T-helper 2 cell treated with Interferon-gamma antibody and Interleukin-4, amounts not matched to agents 5 μg/mL and 100 μg/mL, for 36 hours (primary cell): ENCODE measurements around the gene SIN3B.

Source experiments
- DNase-seq: peaks from one replicate; pipeline ENCODE4 v3.0.0; 2021; ENCODE audit warnings: low spot score
- H3K27ac Mint-ChIP-seq: one replicate; pipeline ENCODE4 v1.8.0; 2021; ENCODE audit warnings: mild to moderate bottlenecking, mixed read lengths
- H3K27me3 Mint-ChIP-seq: one replicate; pipeline ENCODE4 v1.8.0; 2021; ENCODE audit warnings: low read depth, mixed read lengths
- H3K36me3 Mint-ChIP-seq: one replicate; pipeline ENCODE4 v1.8.0; 2021; ENCODE audit warnings: low read depth, mixed read lengths
- H3K4me1 Mint-ChIP-seq: one replicate; pipeline ENCODE4 v1.8.0; 2021; ENCODE audit warnings: low read depth, mixed read lengths
- H3K4me3 Mint-ChIP-seq: one replicate; pipeline ENCODE4 v1.8.0; 2022; ENCODE audit warnings: mild to moderate bottlenecking, moderate library complexity, mixed read lengths
- H3K9me3 Mint-ChIP-seq: one replicate; pipeline ENCODE4 v1.8.0; 2021; ENCODE audit warnings: mixed read lengths

Gene SIN3B

DNA sequence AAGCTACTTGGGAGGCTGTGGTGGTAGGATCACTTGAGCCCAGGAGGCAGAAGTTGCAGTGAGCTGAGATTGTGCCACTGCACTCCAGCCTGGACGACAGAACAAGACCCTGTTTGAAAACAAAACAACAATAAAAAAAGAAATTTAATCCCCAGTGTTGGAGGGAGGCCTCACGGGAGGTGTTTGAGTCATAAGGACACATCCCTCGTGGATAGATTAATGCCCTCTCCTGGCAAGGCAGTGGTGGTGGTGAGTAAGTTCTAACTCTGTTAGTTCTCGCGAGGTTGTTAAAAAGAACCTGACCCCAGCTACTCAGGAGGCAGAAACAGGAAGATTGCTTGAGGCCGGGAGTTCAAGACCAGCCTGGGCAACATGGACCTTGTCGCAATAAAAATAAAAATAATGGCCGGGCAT is 27.6 kb upstream of the SIN3B start:
- Mint-ChIP-seq H3K4me1 (no peaks in the 10 kb centered on the region), H3K27ac (no peak overlapping the region), H3K27me3 (no peaks in the 10 kb centered on the region), H3K36me3 (no peaks in the 10 kb centered on the region), H3K9me3 (peaks cover 1% of the 10 kb centered on the region), H3K4me3 (no peak overlapping the region)
- no peak for DNase-seq

DNA sequence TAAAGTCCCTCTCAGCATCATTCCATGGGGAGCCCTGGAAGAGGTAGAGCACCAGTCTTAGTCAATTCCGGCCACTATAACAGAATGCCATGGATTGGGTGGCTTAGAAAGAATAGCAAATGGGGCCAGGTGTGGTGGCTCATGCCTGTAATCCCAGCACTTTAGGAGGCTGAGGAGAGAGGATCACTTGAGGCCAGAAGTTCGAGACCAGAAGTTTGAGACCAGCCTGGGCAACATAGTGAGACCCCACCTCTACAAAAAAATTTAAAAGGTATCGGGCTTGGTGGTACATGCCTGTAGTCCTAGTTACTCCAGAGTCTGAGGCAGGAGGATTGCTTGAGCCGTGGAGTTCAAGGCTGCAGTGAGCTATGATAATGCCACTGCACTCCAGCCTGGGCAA is 25.0 kb upstream of the SIN3B start:
- H3K27me3 Mint-ChIP-seq, result no peaks in the 10 kb centered on the region
- H3K4me3 Mint-ChIP-seq, result no peak overlapping the region
- H3K27ac Mint-ChIP-seq, result no peak overlapping the region
- no peaks in the 10 kb centered on the region for H3K4me1 Mint-ChIP-seq
- no peak for DNase-seq
- H3K9me3 Mint-ChIP-seq, result no peaks in the 10 kb centered on the region
- no peaks in the 10 kb centered on the region for H3K36me3 Mint-ChIP-seq

DNA sequence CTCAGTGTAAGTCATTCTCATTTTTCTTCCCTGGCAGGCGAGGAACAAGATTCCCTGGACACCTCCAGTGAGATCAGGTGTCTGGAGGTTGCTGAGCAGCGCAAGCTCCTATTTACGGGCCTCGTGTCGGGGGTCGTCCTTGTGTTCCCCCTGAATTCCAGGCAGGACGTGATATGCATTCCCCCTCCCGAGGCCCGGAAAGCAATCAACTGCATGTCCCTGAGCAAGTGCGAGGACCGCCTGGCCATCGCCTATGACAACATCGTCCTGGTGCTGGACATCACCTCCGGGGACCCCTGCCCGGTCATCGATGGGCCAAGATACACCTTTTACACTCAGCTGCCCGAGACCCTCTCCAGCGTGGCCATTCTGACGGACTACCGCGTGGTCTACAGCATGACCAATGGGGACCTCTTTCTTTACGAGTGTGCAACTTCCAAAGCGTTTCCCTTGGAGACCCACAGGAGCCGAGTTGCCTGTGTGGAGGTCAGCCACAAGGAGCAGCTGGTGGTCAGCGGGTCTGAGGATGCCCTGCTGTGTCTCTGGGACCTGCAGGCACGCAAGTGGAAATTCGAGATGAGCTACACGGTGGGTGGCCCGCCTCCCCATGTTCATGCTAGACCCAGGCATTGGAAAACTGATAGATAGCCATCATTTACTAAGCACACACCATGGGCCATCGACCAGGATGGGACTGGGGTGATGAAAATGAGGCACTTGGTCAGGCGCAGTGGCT is 21.5 kb upstream of the SIN3B start:
- Mint-ChIP-seq H3K4me1 (no peaks in the 10 kb centered on the region), H3K27me3 (no peaks in the 10 kb centered on the region), H3K4me3 (no peak overlapping the region), H3K36me3 (no peaks in the 10 kb centered on the region), H3K9me3 (no peaks in the 10 kb centered on the region), H3K27ac (no peak overlapping the region)
- DNase-seq, result no peak

DNA sequence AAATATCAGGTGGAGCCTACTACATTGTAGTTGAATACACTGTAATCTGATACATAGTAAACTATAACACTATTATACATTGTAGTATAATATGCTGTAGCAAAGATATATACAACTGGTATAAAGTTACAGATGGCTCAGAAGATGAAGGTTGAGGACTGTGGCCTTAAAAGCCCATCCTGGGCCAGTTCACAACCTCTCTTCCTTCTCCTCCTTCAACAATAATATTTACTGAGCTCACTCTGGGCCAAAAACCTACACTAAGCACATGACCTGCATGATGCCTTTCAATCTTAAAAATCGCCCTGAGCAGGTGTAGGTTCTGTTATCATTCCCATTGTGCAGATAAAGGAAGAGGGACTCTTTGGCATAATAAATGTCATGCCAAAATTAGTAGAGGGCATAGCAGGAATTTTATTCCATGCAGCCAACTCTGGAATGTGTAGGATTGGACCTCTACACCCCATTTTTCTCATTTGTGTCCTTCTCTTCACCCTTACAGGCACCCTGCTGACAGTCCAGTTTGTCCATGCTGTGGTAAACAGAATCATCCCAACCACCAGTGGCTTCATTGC is 14.6 kb upstream of the SIN3B start:
- H3K4me1 Mint-ChIP-seq, result no peaks in the 10 kb centered on the region
- H3K27me3 Mint-ChIP-seq, result peaks cover 8% of the 10 kb centered on the region
- no peak for DNase-seq
- no peak overlapping the region for H3K4me3 Mint-ChIP-seq
- no peaks in the 10 kb centered on the region for H3K9me3 Mint-ChIP-seq
- H3K27ac Mint-ChIP-seq, result no peak overlapping the region
- no peaks in the 10 kb centered on the region for H3K36me3 Mint-ChIP-seq

DNA sequence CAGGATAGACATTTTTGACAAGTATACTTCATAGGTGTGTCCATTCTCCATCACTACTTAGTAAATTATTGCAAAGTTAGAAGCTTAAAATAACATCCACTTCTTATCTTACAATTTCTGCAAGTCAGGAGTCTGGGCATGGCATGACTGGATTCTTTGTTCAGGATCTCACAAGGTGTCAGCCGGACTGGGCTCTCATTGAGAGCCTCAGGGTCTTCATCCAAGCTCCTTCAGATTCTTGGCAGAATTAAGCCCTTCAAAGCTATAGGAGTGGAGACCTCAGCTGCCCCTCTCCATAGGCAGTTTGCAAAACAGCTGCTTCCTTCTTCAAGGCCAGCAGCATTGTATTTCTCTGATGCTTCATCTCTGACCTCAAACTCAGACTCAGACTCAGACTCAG is 9.1 kb upstream of the SIN3B start:
- H3K9me3 Mint-ChIP-seq, result no peaks in the 10 kb centered on the region

DNA sequence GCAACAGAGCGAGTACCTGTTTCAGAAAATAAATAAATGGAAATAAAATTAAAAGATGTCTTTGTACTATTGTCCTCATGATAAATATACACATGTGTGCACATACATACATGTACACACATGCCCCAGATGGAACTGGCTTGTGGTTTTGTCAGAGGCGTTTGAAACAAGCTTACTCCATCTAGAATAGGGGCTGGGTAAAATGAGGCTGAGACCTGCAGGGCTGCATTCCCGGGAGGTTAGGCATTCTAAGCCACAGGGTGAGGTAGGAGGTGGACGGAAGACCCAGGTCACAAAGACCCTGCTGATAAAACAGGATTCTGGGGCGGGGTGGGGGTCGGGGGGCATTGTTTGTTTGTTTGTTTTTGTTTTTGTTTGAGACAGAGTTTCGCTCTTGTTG is 8.1 kb upstream of the SIN3B start:
- Mint-ChIP-seq H3K4me3 (no peak overlapping the region), H3K27me3 (peaks cover 20% of the 10 kb centered on the region), H3K4me1 (peaks cover 7% of the 10 kb centered on the region), H3K9me3 (no peaks in the 10 kb centered on the region), H3K27ac (no peak overlapping the region), H3K36me3 (no peaks in the 10 kb centered on the region)
- no peak for DNase-seq

More for the DNA sequence above, 9.1 kb upstream of the SIN3B start:
- H3K27me3 Mint-ChIP-seq, result peaks cover 11% of the 10 kb centered on the region
- H3K4me3 Mint-ChIP-seq, result no peak overlapping the region
- H3K36me3 Mint-ChIP-seq, result no peaks in the 10 kb centered on the region
- no peak for DNase-seq
- no peak overlapping the region for H3K27ac Mint-ChIP-seq
- H3K4me1 Mint-ChIP-seq, result peaks cover under 1% of the 10 kb centered on the region

DNA sequence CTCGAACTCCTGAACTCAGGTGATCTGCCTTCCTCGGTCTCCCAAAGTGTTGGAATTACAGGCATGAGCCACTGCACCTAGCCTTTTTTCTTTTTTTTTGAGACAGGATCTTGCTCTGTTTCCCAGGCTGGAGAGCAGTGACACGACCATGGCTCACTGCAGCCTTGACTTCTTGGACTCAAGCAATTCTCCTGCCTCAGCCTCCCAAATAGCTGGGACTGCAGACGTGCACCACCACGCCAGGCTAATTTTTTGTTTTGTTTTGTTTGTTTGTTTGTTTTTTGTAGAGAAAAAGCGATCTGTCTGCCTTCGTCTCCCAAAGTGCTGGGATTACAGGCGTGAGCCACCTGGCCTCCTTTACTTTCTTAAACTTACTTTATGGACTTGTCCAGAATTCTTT is 6.5 kb upstream of the SIN3B start:
- Mint-ChIP-seq H3K9me3 (no peaks in the 10 kb centered on the region), H3K27ac (no peak overlapping the region), H3K27me3 (peaks cover 31% of the 10 kb centered on the region), H3K4me1 (peaks cover 7% of the 10 kb centered on the region), H3K36me3 (no peaks in the 10 kb centered on the region), H3K4me3 (no peak overlapping the region)
- DNase-seq, result no peak

DNA sequence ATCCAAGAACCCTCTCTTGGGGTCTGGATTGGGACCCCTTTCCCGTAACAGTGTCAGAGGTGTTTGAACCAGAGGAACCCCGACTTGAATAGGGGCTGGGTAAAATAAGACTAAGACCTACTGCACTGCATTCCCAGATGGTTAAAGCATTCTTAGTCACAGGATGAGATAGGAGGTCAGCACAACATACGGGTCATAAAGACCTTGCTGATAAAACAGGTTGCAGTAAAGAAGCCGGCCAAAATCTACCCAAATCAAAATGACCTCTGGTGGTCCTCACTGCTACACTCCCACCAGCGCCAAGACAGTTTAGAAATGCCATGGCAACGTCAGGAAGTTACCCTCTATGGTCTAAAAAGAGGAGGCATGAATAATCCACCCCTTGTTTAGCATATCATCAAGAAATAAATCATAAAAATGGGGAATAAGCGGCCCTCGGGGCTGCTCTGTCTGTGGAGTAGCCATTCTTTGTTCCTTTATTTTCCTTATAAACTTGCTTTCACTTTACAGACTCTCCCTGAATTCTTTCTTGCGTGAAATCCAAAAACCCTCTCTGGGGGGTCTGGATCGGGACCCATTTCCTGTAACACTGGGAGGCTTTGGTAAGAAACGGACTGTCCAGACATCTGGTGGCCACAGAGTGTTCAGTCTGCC is 4.4 kb upstream of the SIN3B start:
- no peak overlapping the region for H3K27ac Mint-ChIP-seq
- DNase-seq, result no peak
- no peaks in the 10 kb centered on the region for H3K9me3 Mint-ChIP-seq

DNA sequence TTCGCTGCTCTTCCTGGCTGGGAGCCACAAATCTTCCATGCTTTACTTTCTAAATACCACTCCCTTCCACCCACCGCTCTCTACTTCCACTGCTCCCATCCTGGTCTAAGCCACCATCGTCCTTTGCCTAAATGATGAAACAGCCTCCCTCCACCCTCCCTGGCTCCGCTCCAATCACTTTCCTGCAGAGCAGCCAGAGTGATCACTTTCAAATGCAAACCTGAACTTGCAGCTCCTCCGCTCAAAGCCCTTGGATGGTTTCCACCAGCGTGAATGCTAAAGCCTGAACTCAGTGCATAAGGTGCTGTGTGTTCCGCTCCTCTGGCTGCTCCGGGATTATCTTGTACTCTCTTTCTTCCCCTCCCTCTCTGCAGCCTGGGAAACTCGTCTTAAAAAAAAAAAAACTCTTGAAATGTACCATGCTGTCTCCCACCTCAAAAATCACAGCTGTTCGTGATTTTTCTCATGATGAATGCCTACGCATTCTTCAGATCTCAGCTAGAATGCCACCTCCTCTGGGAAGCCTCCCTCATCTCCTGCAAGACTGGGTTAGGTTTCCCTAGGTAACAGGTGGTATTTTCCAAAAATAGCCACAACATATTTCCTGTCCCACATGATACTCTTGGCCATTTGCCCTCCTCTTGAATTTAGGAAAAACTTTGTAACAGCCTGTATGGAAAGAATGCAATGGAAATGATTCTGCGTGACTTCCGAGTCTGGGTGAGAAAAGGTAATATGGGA is 3.7 kb upstream of the SIN3B start:
- H3K4me3 Mint-ChIP-seq, result peak overlapping the region; percentile 80

More for the DNA sequence above, 4.4 kb upstream of the SIN3B start:
- Mint-ChIP-seq H3K27me3 (peaks cover 29% of the 10 kb centered on the region), H3K36me3 (no peaks in the 10 kb centered on the region), H3K4me1 (peaks cover 9% of the 10 kb centered on the region), H3K4me3 (peak overlapping the region; percentile 80)

DNA sequence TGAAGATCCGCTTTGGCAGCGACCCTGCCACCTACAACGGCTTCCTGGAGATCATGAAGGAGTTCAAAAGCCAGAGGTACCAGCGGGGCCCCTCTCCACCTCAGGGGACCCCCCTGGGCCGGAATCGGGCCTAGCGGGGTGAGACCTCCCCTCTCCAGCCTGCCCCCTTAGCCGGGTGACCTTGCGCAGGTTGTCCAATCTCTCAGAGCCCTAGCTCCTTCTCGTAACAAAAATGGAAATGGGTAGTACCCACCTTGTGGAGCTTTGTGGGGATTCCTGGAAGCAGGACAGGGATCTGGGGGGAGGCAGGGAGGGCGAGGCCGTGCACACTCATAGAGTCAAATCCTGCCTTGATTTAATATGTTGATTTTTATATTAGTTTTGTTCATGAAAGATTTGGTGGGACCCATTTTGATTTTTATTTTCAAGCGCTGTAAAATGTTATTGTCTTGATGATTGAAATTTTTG is 658 bp downstream of the SIN3B start:
- no peak for DNase-seq
- Mint-ChIP-seq H3K9me3 (no peaks in the 10 kb centered on the region), H3K36me3 (peaks cover 18% of the 10 kb centered on the region), H3K4me3 (peak overlapping the region; percentile 86), H3K27ac (peak overlapping the region; percentile 85), H3K27me3 (peaks cover 25% of the 10 kb centered on the region), H3K4me1 (peaks cover 19% of the 10 kb centered on the region)

More for the DNA sequence above, 3.7 kb upstream of the SIN3B start:
- Mint-ChIP-seq H3K27me3 (peaks cover 29% of the 10 kb centered on the region), H3K27ac (no peak overlapping the region), H3K36me3 (no peaks in the 10 kb centered on the region), H3K4me1 (peaks cover 16% of the 10 kb centered on the region), H3K9me3 (no peaks in the 10 kb centered on the region)
- no peak for DNase-seq

DNA sequence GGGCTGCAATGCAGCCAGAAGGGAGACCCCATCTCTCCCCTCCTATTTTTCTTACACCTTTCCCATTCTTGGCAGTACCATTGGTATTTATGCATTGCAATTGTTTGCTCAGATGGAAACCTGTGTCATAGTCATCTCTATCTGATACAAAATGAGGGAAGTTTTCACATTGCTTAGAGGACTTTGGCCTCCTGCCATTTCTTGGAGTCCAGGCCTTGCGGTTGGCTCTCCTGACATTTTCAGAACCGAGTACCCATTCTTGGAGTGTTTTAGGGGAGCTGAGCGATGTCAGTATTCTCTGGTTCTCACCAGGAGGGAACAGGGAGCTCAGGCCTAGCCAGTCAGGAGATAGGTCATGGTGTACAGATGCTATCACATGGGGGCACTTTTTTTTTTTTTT is 1.5 kb downstream of the SIN3B start:
- Mint-ChIP-seq H3K27me3 (peaks cover 16% of the 10 kb centered on the region), H3K4me3 (peak overlapping the region; percentile 86), H3K36me3 (peaks cover 18% of the 10 kb centered on the region), H3K4me1 (peaks cover 13% of the 10 kb centered on the region), H3K27ac (no peak overlapping the region), H3K9me3 (no peaks in the 10 kb centered on the region)
- DNase-seq, result no peak

DNA sequence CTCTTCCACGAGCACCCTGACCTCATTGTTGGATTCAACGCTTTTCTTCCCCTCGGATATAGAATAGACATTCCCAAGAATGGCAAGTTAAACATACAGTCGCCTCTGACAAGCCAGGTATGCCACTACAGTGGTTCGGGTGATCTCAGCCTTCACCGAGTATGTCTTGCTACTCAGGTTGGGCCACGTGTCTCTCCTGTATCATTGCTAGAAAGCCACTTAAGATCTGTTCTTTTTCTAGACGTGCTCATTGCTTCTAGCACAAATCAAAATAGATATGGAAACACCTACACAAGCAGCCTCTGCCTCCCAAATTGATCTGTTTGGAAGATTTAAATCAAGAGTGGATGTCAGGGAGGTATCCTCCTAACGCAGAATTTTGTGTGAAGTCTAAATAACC is 2.3 kb downstream of the SIN3B start:
- Mint-ChIP-seq H3K36me3 (peaks cover 21% of the 10 kb centered on the region), H3K27ac (peak overlapping the region; percentile 23), H3K4me1 (peaks cover 12% of the 10 kb centered on the region), H3K9me3 (no peaks in the 10 kb centered on the region), H3K4me3 (peak overlapping the region; percentile 49), H3K27me3 (peaks cover 10% of the 10 kb centered on the region)
- DNase-seq, result no peak

DNA sequence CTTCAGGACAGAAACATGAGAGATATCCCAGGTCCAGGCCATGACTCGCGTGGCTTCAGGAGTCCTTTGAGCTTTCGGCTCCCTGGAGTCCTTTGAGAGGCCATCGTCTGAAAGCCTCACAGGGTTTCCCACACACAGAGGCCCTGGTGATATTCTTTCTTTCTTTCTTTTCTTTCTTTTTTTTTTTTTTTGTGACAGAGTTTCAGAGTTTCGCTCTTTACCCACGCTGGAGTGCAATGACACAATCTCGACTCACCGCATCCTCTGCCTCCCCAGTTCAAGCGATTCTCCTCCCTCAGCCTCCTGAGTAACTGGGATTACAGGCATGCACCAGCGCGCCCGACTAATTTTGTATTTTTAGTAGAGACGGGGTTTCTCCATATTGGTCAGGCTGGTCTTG is 5.5 kb downstream of the SIN3B start:
- no peak overlapping the region for H3K27ac Mint-ChIP-seq

More for the DNA sequence above, 5.5 kb downstream of the SIN3B start:
- Mint-ChIP-seq H3K4me1 (peaks cover 10% of the 10 kb centered on the region), H3K9me3 (no peaks in the 10 kb centered on the region), H3K4me3 (no peak overlapping the region), H3K36me3 (peaks cover 22% of the 10 kb centered on the region), H3K27me3 (no peaks in the 10 kb centered on the region)
- no peak for DNase-seq
